Spleen (tissue), 11 donors: ENCODE results near the gene PAFAH2. TPM values are rescaled to one million over a fixed set of nuclear protein-coding genes. Genes with fewer than 3 reads are reported as not detected.

Source experiments
- DNase-seq: peaks from one replicate; pipeline ENCODE4 v3.0.0-alpha.2; 2020
- H3K27ac ChIP-seq, 8 donors: fragments of 200-600 bp; sonication (generic) in 7 of 8; 1 replicate in 4 of 8; 2 replicates in 4 of 8; pipeline versions ENCODE4 v1.5.0 to v1.8.0; 2016 to 2021; ENCODE audit warnings: inconsistent platforms in 4 of 8, mild to moderate bottlenecking in 4 of 8, moderate library complexity in 1 of 8
- H3K27me3 ChIP-seq, 7 donors: fragments of 200-600 bp; sonication (generic) in 6 of 7; replicated peaks in 1 of 7; 1 replicate in 4 of 7; 2 replicates in 3 of 7; pipeline versions ENCODE4 v1.5.0 to v1.8.0; 2016 to 2021; ENCODE audit warnings: inconsistent platforms in 3 of 7, mild to moderate bottlenecking in 1 of 7
- H3K36me3 ChIP-seq, 6 donors: fragments of 200-600 bp; sonication (generic) in 5 of 6; 1 replicate in 4 of 6; 2 replicates in 2 of 6; pipeline versions ENCODE4 v1.5.0 to v1.8.0; 2016 to 2021; ENCODE audit warnings: inconsistent platforms in 2 of 6
- H3K4me1 ChIP-seq, 6 donors: fragments of 200-600 bp; sonication (generic) in 5 of 6; 1 replicate in 3 of 6; 2 replicates in 3 of 6; pipeline versions ENCODE4 v1.5.0 to v1.8.0; 2016 to 2021; ENCODE audit warnings: inconsistent platforms in 3 of 6
- H3K4me3 ChIP-seq, 8 donors: fragments of 200-600 bp; sonication (generic) in 7 of 8; 1 replicate in 4 of 8; 2 replicates in 4 of 8; pipeline versions ENCODE4 v1.5.0 to v1.8.0; 2016 to 2021; ENCODE audit warnings: inconsistent platforms in 4 of 8, mild to moderate bottlenecking in 4 of 8, moderate library complexity in 2 of 8
- H3K9me3 ChIP-seq, 8 donors: fragments of 200-600 bp; sonication (generic) in 7 of 8; 1 replicate in 4 of 8; 2 replicates in 4 of 8; pipeline versions ENCODE4 v1.5.0 to v1.8.0; 2016 to 2021; ENCODE audit warnings: inconsistent platforms in 4 of 8
- POLR2A ChIP-seq, 3 donors: fragments of 450-650 bp; IDR thresholded peaks; one replicate each; pipeline ENCODE4 v1.5.1; 2017; ENCODE audit warnings: antibody characterized with exemption in 3 of 3, mild to moderate bottlenecking in 1 of 3
- POLR2AphosphoS5 ChIP-seq, 3 donors: sonication (generic); formaldehyde crosslinking; IDR thresholded peaks; one replicate each; pipeline ENCODE4 v1.5.1; 2017; ENCODE audit warnings: antibody characterized with exemption in 3 of 3
- WGBS, 5 donors: extraction: QIAGEN DNeasy Blood & Tissue Kit in 3 of 5; methylation state at CpG; one replicate each; pipeline versions ENCODE4 v1.1.5 to v1.1.7; 2013 to 2018; 5-methylcytosine and 5-hydroxymethylcytosine counted together
- intact Hi-C: fragments of 100-400 bp; cut with DNase I; formaldehyde crosslinking; loops from one replicate; pipeline ENCODE4 v1.15.0; 2023; ENCODE audit warnings: low total_unique reads
- polyA plus RNA-seq, 3 donors: library from polyadenylated mRNA; stranded (reverse); fragments of 200-250 nt; gene quantifications; one replicate each; pipeline ENCODE4 v1.2.1, GENCODE V29; 2013
- total RNA-seq, 7 donors: library from RNA; depleted of rRNA in 3 of 7; stranded (reverse); fragments of >200 nt in 3 of 7; fragmentation: NEBNext Ultra II Directional in 4 of 7; extraction: Animal tissue kit (Norgen Biotek cat#: 25700) in 4 of 7; gene quantifications; one replicate each; pipeline versions ENCODE4 v1.1.0 to v1.2.1, GENCODE V29; 2016 to 2021
- TF ChIP-seq, protein P1 (sequence below), 11 experiments: fragments of 200-600 bp in 7 of 11; fragments of 450-650 bp in 4 of 11; sonication (generic) in 4 of 11; IDR thresholded peaks in 8 of 11; conservative IDR thresholded peaks in 3 of 11; 1 replicate in 7 of 11; 2 replicates in 4 of 11; pipeline versions ENCODE4 v1.4.0 to v1.8.0; 2016 to 2021; ENCODE audit warnings: antibody characterized with exemption in 11 of 11, inconsistent platforms in 4 of 11, mild to moderate bottlenecking in 1 of 11
- donor health status: healthy with polysubstance abuse.
- donor health status: DM: no; HTN: no; CAD: no; lungs with moderate emphysema.
- donor health status: DM: no; HTN: no; CAD: no.
- donor health status: Bipolar disorder and iron deficiency.
- donor health status: healthy.
- donor health status: DM: no; HTN: no; CAD: no.
- donor health status: DM: yes; HTN: yes; CAD: no.

PAFAH2 gene
- total and polyA plus RNA-seq, 10 donors: 3.9 to 19.7 (median 13.6) TPM

DNA sequence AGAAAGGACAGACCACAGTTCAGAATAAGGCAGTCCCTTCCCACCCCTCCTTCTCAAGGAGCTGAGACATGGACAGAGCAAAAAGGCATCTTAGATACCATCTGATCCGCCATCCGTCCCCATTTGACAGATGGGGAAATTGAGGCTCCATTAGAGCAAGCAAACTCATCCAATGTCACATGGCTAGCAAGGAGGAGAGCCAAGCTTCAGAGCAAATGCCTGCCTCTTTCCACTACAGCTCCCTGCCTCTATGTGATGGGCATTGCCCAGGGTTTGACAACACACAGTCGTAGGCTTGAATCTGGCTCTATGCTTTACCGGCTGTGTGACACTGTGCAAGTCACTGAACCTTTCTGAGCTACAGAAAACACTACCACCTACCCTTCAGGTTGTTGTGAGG, 44.1 kb upstream of the PAFAH2 start:
- WGBS, 5 donors: 68 to 78% (median 70%) methylated on average over 4 of the region's 4 CpGs
- Histone ChIP-seq H3K27me3 (peaks cover 0 to 61% (median 33%) of the 10 kb centered on the region in 7 donors), H3K9me3 (no peaks in the 10 kb centered on the region), H3K4me3 (no peak overlapping the region), H3K27ac (no peak overlapping the region), H3K4me1 (peaks cover 4 to 15% (median 12%) of the 10 kb centered on the region in 6 donors), H3K36me3 (no peaks in the 10 kb centered on the region)
- intact Hi-C loops: no loop called here
- DNase-seq: no peak
- TF ChIP-seq, protein P1, sequence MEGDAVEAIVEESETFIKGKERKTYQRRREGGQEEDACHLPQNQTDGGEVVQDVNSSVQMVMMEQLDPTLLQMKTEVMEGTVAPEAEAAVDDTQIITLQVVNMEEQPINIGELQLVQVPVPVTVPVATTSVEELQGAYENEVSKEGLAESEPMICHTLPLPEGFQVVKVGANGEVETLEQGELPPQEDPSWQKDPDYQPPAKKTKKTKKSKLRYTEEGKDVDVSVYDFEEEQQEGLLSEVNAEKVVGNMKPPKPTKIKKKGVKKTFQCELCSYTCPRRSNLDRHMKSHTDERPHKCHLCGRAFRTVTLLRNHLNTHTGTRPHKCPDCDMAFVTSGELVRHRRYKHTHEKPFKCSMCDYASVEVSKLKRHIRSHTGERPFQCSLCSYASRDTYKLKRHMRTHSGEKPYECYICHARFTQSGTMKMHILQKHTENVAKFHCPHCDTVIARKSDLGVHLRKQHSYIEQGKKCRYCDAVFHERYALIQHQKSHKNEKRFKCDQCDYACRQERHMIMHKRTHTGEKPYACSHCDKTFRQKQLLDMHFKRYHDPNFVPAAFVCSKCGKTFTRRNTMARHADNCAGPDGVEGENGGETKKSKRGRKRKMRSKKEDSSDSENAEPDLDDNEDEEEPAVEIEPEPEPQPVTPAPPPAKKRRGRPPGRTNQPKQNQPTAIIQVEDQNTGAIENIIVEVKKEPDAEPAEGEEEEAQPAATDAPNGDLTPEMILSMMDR (IDR thresholded peaks at IDR 0.05 in 8 of 11, conservative IDR thresholded peaks at IDR 0.05 in 3 of 11): no peak
- TF ChIP-seq POLR2A (IDR thresholded peaks at IDR 0.05): no peak

DNA sequence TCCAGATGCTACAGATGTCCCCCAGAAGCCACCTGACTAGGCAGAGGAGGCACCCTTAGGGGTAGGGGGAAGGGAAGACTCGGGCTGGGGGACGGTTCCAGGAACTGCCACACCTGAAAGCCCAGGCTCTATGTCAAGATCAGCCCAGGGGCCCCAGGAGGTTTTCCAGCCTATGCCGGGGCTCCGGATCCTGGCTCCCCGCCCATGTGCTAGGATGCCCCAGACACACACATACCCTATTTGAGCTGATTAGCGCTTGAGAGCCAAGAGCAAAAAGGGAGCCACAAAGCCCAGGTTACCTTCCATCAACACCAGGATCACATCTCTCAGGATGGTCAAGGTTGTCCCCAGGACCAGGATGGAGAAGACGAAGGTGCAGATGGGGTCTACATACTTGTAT, 43.5 kb upstream of the PAFAH2 start:
- Histone ChIP-seq H3K27ac (no peak overlapping the region), H3K9me3 (no peaks in the 10 kb centered on the region), H3K4me3 (no peak overlapping the region), H3K36me3 (no peaks in the 10 kb centered on the region), H3K4me1 (peaks cover 5 to 17% (median 12%) of the 10 kb centered on the region in 6 donors), H3K27me3 (peaks cover 0 to 60% (median 28%) of the 10 kb centered on the region in 7 donors)
- WGBS, 5 donors: 67 to 86% (median 80%) methylated on average over 7 of the region's 7 CpGs
- intact Hi-C loops: no loop called here
- DNase-seq: no peak
- no peak for TF ChIP-seq POLR2AphosphoS5 (IDR thresholded peaks at IDR 0.05)
- TF ChIP-seq, protein P1 (IDR thresholded peaks at IDR 0.05 in 8 of 11, conservative IDR thresholded peaks at IDR 0.05 in 3 of 11): no peak
- no peak for TF ChIP-seq POLR2A (IDR thresholded peaks at IDR 0.05)

DNA sequence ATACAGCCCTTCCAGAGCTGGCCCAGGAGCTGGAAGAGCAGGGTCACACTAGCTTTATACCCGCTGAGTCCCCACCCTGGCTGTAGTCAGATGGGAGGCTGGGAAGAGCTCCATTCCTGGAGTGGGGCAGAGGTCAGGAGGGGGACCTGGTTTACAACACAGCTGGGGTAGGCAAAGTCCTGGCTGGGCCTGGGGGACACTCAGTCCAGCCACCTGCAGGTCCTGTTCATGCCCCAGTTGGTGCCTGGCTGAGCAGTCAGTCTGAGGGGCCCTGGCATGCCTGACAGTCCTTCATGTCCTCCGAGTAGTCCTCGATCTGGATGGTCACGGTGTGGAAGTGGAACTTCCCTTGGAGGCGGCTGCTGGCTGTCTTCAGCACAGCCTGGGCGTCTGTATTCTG, 41.0 kb upstream of the PAFAH2 start:
- DNase-seq: no peak
- Histone ChIP-seq H3K4me1 (peaks cover 6 to 22% (median 15%) of the 10 kb centered on the region in 6 donors), H3K27ac (no peak overlapping the region), H3K4me3 (no peak overlapping the region), H3K36me3 (no peaks in the 10 kb centered on the region), H3K9me3 (no peaks in the 10 kb centered on the region), H3K27me3 (peaks cover 0 to 50% (median 7%) of the 10 kb centered on the region in 7 donors)
- intact Hi-C loops: loop anchor here (10.0 kb wide), 1 partner anchor 106 kb away; no protein-coding TSS in a partner anchor
- 63 to 89% (median 68%) methylated on average over 5 to 6 of the region's 6 CpGs for WGBS, 5 donors
- TF ChIP-seq, protein P1 (IDR thresholded peaks at IDR 0.05 in 8 of 11, conservative IDR thresholded peaks at IDR 0.05 in 3 of 11): no peak
- TF ChIP-seq POLR2AphosphoS5 (IDR thresholded peaks at IDR 0.05) (no peak), POLR2A (IDR thresholded peaks at IDR 0.05) (no peak)

DNA sequence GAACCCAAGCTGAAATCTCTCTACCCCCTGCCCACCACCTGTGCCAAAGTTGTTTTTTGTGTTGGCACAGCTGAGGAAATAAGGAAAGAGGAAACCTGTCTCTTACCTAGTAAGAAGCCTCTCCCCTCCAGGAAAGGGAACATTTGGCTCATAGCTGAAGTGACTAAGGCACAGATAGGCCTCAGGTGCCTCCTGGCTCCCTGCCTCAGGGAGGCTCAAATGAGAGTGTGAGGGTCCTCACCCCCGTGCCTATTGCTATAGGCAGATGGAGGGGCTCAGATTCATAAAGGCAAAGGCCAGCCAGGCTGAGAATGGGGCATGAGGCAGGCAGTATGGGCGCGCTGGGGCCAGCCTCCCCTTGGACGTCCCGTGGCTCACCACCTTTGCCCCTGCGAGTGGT, 40.6 kb upstream of the PAFAH2 start:
- peaks cover 0 to 50% (median 7%) of the 10 kb centered on the region in 7 donors for H3K27me3 ChIP-seq
- no peaks in the 10 kb centered on the region for H3K36me3 ChIP-seq
- 85 to 89% (median 88%) methylated on average over 6 of the region's 6 CpGs; no CpG with 5 or more reads in 1 of the 5 donors for WGBS, 5 donors
- intact Hi-C loops: loop anchor here (10.0 kb wide), 1 partner anchor 106 kb away; no protein-coding TSS in a partner anchor
- H3K9me3 ChIP-seq: no peaks in the 10 kb centered on the region
- DNase-seq: no peak
- H3K27ac ChIP-seq: no peak overlapping the region
- peaks cover 6 to 22% (median 15%) of the 10 kb centered on the region in 6 donors for H3K4me1 ChIP-seq
- TF ChIP-seq POLR2AphosphoS5 (IDR thresholded peaks at IDR 0.05) (no peak), POLR2A (IDR thresholded peaks at IDR 0.05) (no peak)
- TF ChIP-seq, protein P1 (IDR thresholded peaks at IDR 0.05 in 8 of 11, conservative IDR thresholded peaks at IDR 0.05 in 3 of 11): no peak
- no peak overlapping the region for H3K4me3 ChIP-seq
